ENCODE measurements around the gene MAMLD1.

MAMLD1 gene

DNA sequence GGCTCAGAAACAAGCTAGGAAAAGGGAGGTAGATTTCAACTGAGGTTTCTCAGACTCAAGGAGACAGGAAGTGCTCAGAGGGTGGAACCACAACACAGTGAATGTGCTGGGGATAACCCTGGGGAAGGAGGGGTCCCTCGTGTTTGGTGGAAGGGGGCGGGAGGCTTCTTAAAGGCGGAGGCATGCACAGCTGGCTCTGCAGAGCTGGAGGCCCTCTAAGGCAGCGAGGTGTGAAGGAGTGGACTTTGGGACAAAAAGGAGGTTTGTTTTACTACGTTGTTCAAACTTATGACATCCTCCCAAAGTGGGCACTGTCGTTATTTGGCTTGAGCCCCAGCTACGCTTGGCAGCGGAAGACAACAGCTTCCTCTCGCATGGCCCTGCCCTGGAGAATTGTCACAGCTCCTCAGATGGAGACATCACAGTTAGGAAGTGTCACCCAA lies 183.6 kb downstream of the MAMLD1 start:
- Histone ChIP-seq H3K9ac (no peak overlapping the region), H2AFZ (peak overlapping the region; percentile 38), H3K27ac (peak overlapping the region; percentile 39), H3K79me2 (no peaks in the 10 kb centered on the region), H3K4me2 (ENCODE audit: low read length) (no peak overlapping the region), H3K36me3 (ENCODE audit: control insufficient read depth, insufficient read depth, low read length) (no peaks in the 10 kb centered on the region), H3K27me3 (ENCODE audit: control insufficient read depth, insufficient read depth, low read length) (no peaks in the 10 kb centered on the region), H3K9me3 (ENCODE audit: control insufficient read depth, low read length) (no peaks in the 10 kb centered on the region), H3K4me1 (peaks cover 2% of the 10 kb centered on the region), H3K4me3 (ENCODE audit: low read depth, low read length) (no peak overlapping the region)
- TF ChIP-seq, protein P1, sequence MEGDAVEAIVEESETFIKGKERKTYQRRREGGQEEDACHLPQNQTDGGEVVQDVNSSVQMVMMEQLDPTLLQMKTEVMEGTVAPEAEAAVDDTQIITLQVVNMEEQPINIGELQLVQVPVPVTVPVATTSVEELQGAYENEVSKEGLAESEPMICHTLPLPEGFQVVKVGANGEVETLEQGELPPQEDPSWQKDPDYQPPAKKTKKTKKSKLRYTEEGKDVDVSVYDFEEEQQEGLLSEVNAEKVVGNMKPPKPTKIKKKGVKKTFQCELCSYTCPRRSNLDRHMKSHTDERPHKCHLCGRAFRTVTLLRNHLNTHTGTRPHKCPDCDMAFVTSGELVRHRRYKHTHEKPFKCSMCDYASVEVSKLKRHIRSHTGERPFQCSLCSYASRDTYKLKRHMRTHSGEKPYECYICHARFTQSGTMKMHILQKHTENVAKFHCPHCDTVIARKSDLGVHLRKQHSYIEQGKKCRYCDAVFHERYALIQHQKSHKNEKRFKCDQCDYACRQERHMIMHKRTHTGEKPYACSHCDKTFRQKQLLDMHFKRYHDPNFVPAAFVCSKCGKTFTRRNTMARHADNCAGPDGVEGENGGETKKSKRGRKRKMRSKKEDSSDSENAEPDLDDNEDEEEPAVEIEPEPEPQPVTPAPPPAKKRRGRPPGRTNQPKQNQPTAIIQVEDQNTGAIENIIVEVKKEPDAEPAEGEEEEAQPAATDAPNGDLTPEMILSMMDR (IDR thresholded peaks at IDR 0.05), result no peak

- Histone ChIP-seq H3K4me3 (ENCODE audit: low read depth, low read length) (peak overlapping the region; percentile 34), H3K4me2 (ENCODE audit: low read length) (peak overlapping the region; percentile 48), H3K79me2 (no peaks in the 10 kb centered on the region), H3K9me3 (ENCODE audit: control insufficient read depth, low read length) (no peaks in the 10 kb centered on the region), H3K36me3 (ENCODE audit: control insufficient read depth, insufficient read depth, low read length) (no peaks in the 10 kb centered on the region), H3K4me1 (peaks cover 2% of the 10 kb centered on the region), H3K27me3 (ENCODE audit: control insufficient read depth, insufficient read depth, low read length) (no peaks in the 10 kb centered on the region), H3K27ac (peak overlapping the region; percentile 39), H2AFZ (peak overlapping the region; percentile 74), H3K9ac (no peak overlapping the region)
- TF ChIP-seq, protein P1 (IDR thresholded peaks at IDR 0.05), result no peak
Measured at GRCh38 chrX:150547375-150548115, 184.4 kb downstream of the MAMLD1 start.

DNA sequence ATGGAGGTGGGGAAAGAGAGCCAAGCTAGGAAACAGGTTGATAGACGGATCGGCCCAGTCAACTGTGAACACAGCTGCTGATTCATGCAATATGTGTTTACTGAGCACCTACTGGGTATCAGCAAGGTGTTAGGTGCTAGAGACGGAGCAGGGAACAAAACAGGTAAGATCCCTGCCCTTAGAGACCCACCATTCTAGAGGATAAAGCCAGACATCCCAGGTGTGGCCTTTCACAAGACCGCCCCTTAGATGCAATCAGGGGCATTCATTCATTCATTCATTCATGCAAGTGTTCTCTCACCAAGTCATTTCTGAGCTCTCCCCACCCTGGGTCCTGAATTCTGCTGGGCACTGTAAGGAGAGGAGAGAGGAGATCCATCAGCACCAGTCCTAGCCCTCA lies 185.1 kb downstream of the MAMLD1 start:
- Histone ChIP-seq H3K4me1 (peaks cover 2% of the 10 kb centered on the region), H3K27ac (no peak overlapping the region), H3K4me3 (ENCODE audit: low read depth, low read length) (no peak overlapping the region), H3K9me3 (ENCODE audit: control insufficient read depth, low read length) (no peaks in the 10 kb centered on the region), H2AFZ (peak overlapping the region; percentile 74), H3K79me2 (no peaks in the 10 kb centered on the region), H3K9ac (no peak overlapping the region), H3K36me3 (ENCODE audit: control insufficient read depth, insufficient read depth, low read length) (no peaks in the 10 kb centered on the region), H3K4me2 (ENCODE audit: low read length) (no peak overlapping the region), H3K27me3 (ENCODE audit: control insufficient read depth, insufficient read depth, low read length) (no peaks in the 10 kb centered on the region)
- TF ChIP-seq, protein P1 (IDR thresholded peaks at IDR 0.05), result no peak

- Histone ChIP-seq H3K9ac (no peak overlapping the region), H3K4me2 (ENCODE audit: low read length) (no peak overlapping the region), H3K27ac (no peak overlapping the region), H3K27me3 (ENCODE audit: control insufficient read depth, insufficient read depth, low read length) (no peaks in the 10 kb centered on the region), H3K4me1 (peaks cover 2% of the 10 kb centered on the region), H3K4me3 (ENCODE audit: low read depth, low read length) (no peak overlapping the region), H3K9me3 (ENCODE audit: control insufficient read depth, low read length) (no peaks in the 10 kb centered on the region), H3K79me2 (no peaks in the 10 kb centered on the region), H3K36me3 (ENCODE audit: control insufficient read depth, insufficient read depth, low read length) (no peaks in the 10 kb centered on the region), H2AFZ (no peak overlapping the region)
- TF ChIP-seq, protein P1 (IDR thresholded peaks at IDR 0.05), result no peak
Measured at GRCh38 chrX:150548684-150549083, 185.6 kb downstream of the MAMLD1 start.

DNA sequence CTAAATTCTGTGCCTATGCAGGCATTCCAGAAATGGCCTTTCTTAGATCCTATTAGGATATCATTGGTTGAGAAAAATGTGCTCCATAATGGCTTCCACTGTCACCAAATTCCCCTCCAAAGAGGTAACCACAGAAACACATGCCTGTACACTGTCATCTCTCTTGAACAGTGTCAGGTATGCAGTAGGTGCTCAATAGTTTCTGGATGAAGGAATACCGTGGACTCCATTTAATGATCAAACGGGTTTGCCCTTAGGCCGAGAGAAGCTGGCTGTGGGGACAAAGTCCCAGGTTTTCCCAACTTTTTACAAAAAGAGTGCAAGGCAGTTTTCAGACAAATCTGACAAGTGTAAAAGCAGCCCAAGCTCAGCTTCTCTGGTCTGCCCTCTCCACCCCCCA lies 188.8 kb downstream of the MAMLD1 start:
- H3K9me3 ChIP-seq (ENCODE audit: control insufficient read depth, low read length), result no peaks in the 10 kb centered on the region
- H3K36me3 ChIP-seq (ENCODE audit: control insufficient read depth, insufficient read depth, low read length), result no peaks in the 10 kb centered on the region
- H3K4me3 ChIP-seq (ENCODE audit: low read depth, low read length), result no peak overlapping the region
- H3K9ac ChIP-seq, result no peak overlapping the region
- no peaks in the 10 kb centered on the region for H3K27me3 ChIP-seq (ENCODE audit: control insufficient read depth, insufficient read depth, low read length)
- H3K27ac ChIP-seq, result no peak overlapping the region
- TF ChIP-seq, protein P1 (IDR thresholded peaks at IDR 0.05), result no peak
- no peak overlapping the region for H2AFZ ChIP-seq
- H3K4me2 ChIP-seq (ENCODE audit: low read length), result no peak overlapping the region
- peaks cover 2% of the 10 kb centered on the region for H3K4me1 ChIP-seq
- no peaks in the 10 kb centered on the region for H3K79me2 ChIP-seq
